ENCODE results near the gene GRAP. TPM values are rescaled to one million over a fixed set of nuclear protein-coding genes. Genes with fewer than 3 reads are reported as not detected.

Gene GRAP
- total RNA-seq, 2 experiments from 2014 or later: 8.1 to 9.1 TPM

GRCh38 chr17:18978655-18979054, 68.1 kb downstream of the GRAP start:
- intact Hi-C loops (cut with micrococcal nuclease): no loop called here
- Mint-ChIP-seq H3K4me3 (no peak overlapping the region), H3K4me1 (ENCODE audit: low read depth) (peaks cover 10% of the 10 kb centered on the region), H3K9me3 (no peaks in the 10 kb centered on the region), H3K27me3 (ENCODE audit: low read depth) (no peaks in the 10 kb centered on the region), H3K27ac (no peak overlapping the region), H3K36me3 (ENCODE audit: low read depth) (peaks cover 16% of the 10 kb centered on the region)
- CTCF ChIA-PET: interaction anchor here (2.3 kb wide), 1 partner anchor 18 kb away, joined by 7 read pairs; no protein-coding TSS in a partner anchor
- no peak for DNase-seq

DNA sequence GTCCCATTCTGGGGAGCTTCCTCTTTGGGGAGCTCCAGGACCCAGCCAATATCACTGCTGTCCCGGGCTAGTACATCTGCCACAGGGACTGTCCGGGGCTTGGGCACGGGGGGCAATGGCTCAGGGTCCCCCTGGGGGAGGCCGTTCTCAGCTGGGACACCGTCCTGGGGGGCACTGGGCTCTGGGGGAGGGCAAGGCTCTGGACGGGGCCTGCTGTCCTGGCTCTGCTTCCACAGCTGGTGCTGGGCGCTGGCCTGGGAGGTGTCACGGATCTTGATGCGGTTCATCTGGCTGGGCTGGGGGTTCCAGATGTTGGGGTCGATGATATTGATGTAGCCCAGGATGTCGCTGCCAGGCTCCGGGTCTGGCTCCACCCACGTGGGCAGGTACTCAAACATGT, 68.7 kb downstream of the GRAP start:
- CTCF ChIA-PET: no interaction called here
- DNase-seq: no peak
- intact Hi-C loops (cut with micrococcal nuclease): no loop called here
- Mint-ChIP-seq H3K4me3 (no peak overlapping the region), H3K4me1 (ENCODE audit: low read depth) (peaks cover 10% of the 10 kb centered on the region), H3K27ac (no peak overlapping the region), H3K27me3 (ENCODE audit: low read depth) (no peaks in the 10 kb centered on the region), H3K9me3 (no peaks in the 10 kb centered on the region), H3K36me3 (ENCODE audit: low read depth) (peaks cover 17% of the 10 kb centered on the region)

- CTCF ChIA-PET: interaction anchor here (1.6 kb wide), 1 partner anchor 17 kb away, joined by 5 read pairs; no protein-coding TSS in a partner anchor
- Mint-ChIP-seq H3K36me3 (ENCODE audit: low read depth) (peaks cover 17% of the 10 kb centered on the region), H3K27ac (no peak overlapping the region)
Observed at GRCh38 chr17:18977646-18978045, 69.1 kb downstream of the GRAP start.

GRCh38 chr17:18977021-18977420, 69.7 kb downstream of the GRAP start:
- H3K4me1 Mint-ChIP-seq (ENCODE audit: low read depth): peaks cover 10% of the 10 kb centered on the region
- H3K36me3 Mint-ChIP-seq (ENCODE audit: low read depth): peaks cover 16% of the 10 kb centered on the region
- no peaks in the 10 kb centered on the region for H3K9me3 Mint-ChIP-seq
- intact Hi-C loops (cut with micrococcal nuclease): no loop called here
- DNase-seq: no peak
- CTCF ChIA-PET: interaction anchor here (1.6 kb wide), 1 partner anchor 16 kb away, joined by 5 read pairs; no protein-coding TSS in a partner anchor
- no peak overlapping the region for H3K4me3 Mint-ChIP-seq
- H3K27me3 Mint-ChIP-seq (ENCODE audit: low read depth): no peaks in the 10 kb centered on the region
- H3K27ac Mint-ChIP-seq: no peak overlapping the region

More at GRCh38 chr17:18977646-18978045, 69.1 kb downstream of the GRAP start:
- no peak for DNase-seq
- no peaks in the 10 kb centered on the region for H3K27me3 Mint-ChIP-seq (ENCODE audit: low read depth)
- H3K9me3 Mint-ChIP-seq: no peaks in the 10 kb centered on the region
- peaks cover 10% of the 10 kb centered on the region for H3K4me1 Mint-ChIP-seq (ENCODE audit: low read depth)
- intact Hi-C loops (cut with micrococcal nuclease): no loop called here
- H3K4me3 Mint-ChIP-seq: no peak overlapping the region

- Mint-ChIP-seq H3K36me3 (ENCODE audit: low read depth) (peaks cover 16% of the 10 kb centered on the region), H3K4me1 (ENCODE audit: low read depth) (peaks cover 10% of the 10 kb centered on the region), H3K27me3 (ENCODE audit: low read depth) (no peaks in the 10 kb centered on the region), H3K9me3 (no peaks in the 10 kb centered on the region), H3K4me3 (no peak overlapping the region), H3K27ac (no peak overlapping the region)
- CTCF ChIA-PET: interaction anchor here (1.6 kb wide), 1 partner anchor 15 kb away, joined by 5 read pairs; no protein-coding TSS in a partner anchor
- intact Hi-C loops (cut with micrococcal nuclease): no loop called here
- DNase-seq: no peak
Observed at GRCh38 chr17:18976201-18976600, 70.6 kb downstream of the GRAP start.

DNA sequence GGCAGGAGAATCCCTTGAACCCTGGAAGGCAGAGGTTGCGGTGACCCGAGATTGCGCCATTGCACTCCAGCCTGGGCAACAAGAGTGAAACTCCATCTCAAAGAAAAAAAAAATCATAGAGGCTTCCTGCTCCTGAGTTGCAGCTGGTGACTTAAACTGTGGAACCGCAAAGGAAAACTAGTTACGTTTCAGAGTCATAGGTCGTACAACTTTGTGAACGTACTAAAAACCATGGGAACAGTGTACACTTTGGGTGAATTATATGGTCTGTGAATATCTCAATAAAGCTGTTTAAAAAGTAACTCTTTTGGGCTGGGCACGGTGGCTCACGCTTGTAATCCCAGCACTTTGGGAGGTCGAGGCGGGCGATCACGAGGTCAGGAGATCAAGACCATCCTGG, 71.2 kb downstream of the GRAP start:
- Mint-ChIP-seq H3K9me3 (no peaks in the 10 kb centered on the region), H3K36me3 (ENCODE audit: low read depth) (peaks cover 18% of the 10 kb centered on the region), H3K4me3 (no peak overlapping the region), H3K4me1 (ENCODE audit: low read depth) (peaks cover 10% of the 10 kb centered on the region), H3K27me3 (ENCODE audit: low read depth) (no peaks in the 10 kb centered on the region), H3K27ac (no peak overlapping the region)
- no peak for DNase-seq
- intact Hi-C loops (cut with micrococcal nuclease): no loop called here
- CTCF ChIA-PET: interaction anchor here (0.5 kb wide), 1 partner anchor 124 kb away, joined by 3 read pairs; no protein-coding TSS in a partner anchor

GRCh38 chr17:18974407-18975149, 72.2 kb downstream of the GRAP start:
- CTCF ChIA-PET: no interaction called here
- Mint-ChIP-seq H3K27me3 (ENCODE audit: low read depth) (no peaks in the 10 kb centered on the region), H3K4me3 (no peak overlapping the region), H3K36me3 (ENCODE audit: low read depth) (peaks cover 22% of the 10 kb centered on the region), H3K9me3 (no peaks in the 10 kb centered on the region), H3K4me1 (ENCODE audit: low read depth) (peaks cover 11% of the 10 kb centered on the region), H3K27ac (peak overlapping the region; percentile 18)
- peak; percentile 14 for DNase-seq
- intact Hi-C loops (cut with micrococcal nuclease): no loop called here

- intact Hi-C loops (cut with micrococcal nuclease): loop anchor here (2.0 kb wide), 1 partner anchor 17 kb away; no protein-coding TSS in a partner anchor
- DNase-seq: no peak
- H3K4me3 Mint-ChIP-seq: no peak overlapping the region
Observed at GRCh38 chr17:18971801-18972200, 75.0 kb downstream of the GRAP start.

More at GRCh38 chr17:18971801-18972200, 75.0 kb downstream of the GRAP start:
- CTCF ChIA-PET: interaction anchor here (0.9 to 1.8 kb wide), 2 partner anchors 9 to 11 kb away, joined by 3 to 5 read pairs; no protein-coding TSS in a partner anchor
- no peaks in the 10 kb centered on the region for H3K9me3 Mint-ChIP-seq
- peaks cover 11% of the 10 kb centered on the region for H3K36me3 Mint-ChIP-seq (ENCODE audit: low read depth)
- H3K27me3 Mint-ChIP-seq (ENCODE audit: low read depth): no peaks in the 10 kb centered on the region
- no peak overlapping the region for H3K27ac Mint-ChIP-seq
- H3K4me1 Mint-ChIP-seq (ENCODE audit: low read depth): peaks cover 11% of the 10 kb centered on the region

Other genes with a start within 250 kb of the GRAP start
- 10 to 100 TPM; 31.1 to 33.7 TPM for gene PRPSAP2, start 188.8 kb downstream of the GRAP start, total RNA-seq
- not detected for gene SLC5A10, start 94.8 kb downstream of the GRAP start, total RNA-seq
- gene FAM83G, start 42.2 kb downstream of the GRAP start, total RNA-seq: 10 to 100 TPM; 10.6 TPM
- gene GRAPL, start 80.6 kb upstream of the GRAP start, total RNA-seq: 1 to 10 TPM; 3.0 to 3.4 TPM
- 1 to 10 TPM; 5.4 to 5.6 TPM for gene EPN2, start 190.4 kb upstream of the GRAP start, total RNA-seq